Measurements from ENCODE around the gene BRAT1. TPM values are rescaled to one million over a fixed set of nuclear protein-coding genes. Genes with fewer than 3 reads are reported as not detected.

BRAT1 gene
- total RNA-seq, 2 experiments from 2014 or later: 24.1 to 24.5 TPM

DNA sequence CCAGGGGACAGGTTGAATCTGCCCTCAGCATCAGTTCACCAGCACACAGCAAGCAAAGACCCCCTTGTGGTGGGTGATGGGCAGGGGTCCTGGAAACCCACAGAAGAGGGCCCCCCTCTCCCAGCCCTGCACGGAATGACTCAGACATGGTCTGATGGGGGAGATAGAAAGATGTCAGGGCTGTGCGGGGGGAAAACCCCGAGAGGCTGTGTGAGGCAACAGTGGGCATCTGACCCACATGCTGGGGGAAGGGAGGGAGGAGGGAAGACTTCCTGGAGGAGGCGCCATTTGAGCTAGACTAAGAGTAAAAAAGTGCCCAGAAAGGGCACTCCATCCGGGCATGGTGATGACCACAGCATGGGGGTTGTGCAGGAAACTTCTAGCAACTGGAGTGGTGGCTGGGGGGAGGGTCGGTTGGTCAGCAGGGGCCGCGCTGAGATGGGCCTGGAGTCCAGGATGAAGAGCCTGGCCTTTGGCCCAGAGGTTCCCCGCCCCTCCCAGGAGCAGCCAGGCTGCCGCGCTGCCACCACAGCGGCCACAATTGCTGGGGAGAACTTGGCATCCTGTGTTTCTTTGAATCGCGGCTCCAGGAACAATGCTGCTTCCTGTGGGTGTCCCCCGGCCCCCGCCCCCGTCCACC lies 33.3 kb downstream of the BRAT1 start:
- intact Hi-C loops (cut with DNase I, micrococcal nuclease): loop anchor here (1.0 to 10.0 kb wide), 6 partner anchors 8 to 1287 kb away; partner anchors contain the start of genes GRIFIN (in 1 of the 2), SNX8 (in 1 of the 2), TTYH3 (in 1 of the 2) and UNCX (in 1 of the 2)
- H3K27ac Mint-ChIP-seq: peak overlapping the region; percentile 96
- peak overlapping the region; percentile 41 to 88 for H3K27ac ChIP-seq (ENCODE audit: low read depth in 1 of 2, low read length in 2 of 2)
- ChIA-PET POLR2A (interaction anchor here (0.7 to 12.9 kb wide), 5 partner anchors 9 to 109 kb away, joined by 3 to 218 read pairs (median 3); partner anchors contain the start of gene TTYH3), CTCF (interaction anchor here (1.5 to 1.8 kb wide), 2 partner anchors 8 to 53 kb away, joined by 5 to 6 read pairs; no protein-coding TSS in a partner anchor)
- peaks cover 71% of the 10 kb centered on the region for H3K4me1 ChIP-seq (ENCODE audit: insufficient read depth, low read length)
- no peaks in the 10 kb centered on the region for H3K9me3 ChIP-seq (ENCODE audit: control insufficient read depth in 1 of 2, insufficient read depth in 1 of 2, low read length in 2 of 2)
- H3K4me3 Mint-ChIP-seq: peak overlapping the region; percentile 95
- peaks cover 53% of the 10 kb centered on the region for H3K36me3 ChIP-seq (ENCODE audit: insufficient read depth, low read length)
- H3K4me3 ChIP-seq (ENCODE audit: low read length): peak overlapping the region; percentile 99
- DNase-seq: peak; percentile 39 to 92 (median 66)
- no peaks in the 10 kb centered on the region for H3K27me3 Mint-ChIP-seq
- H3K36me3 Mint-ChIP-seq (ENCODE audit: low read depth): peaks cover 46% of the 10 kb centered on the region
- no peaks in the 10 kb centered on the region for H3K9me3 Mint-ChIP-seq
- no peaks in the 10 kb centered on the region for H3K27me3 ChIP-seq (ENCODE audit: control insufficient read depth in 1 of 2, insufficient read depth in 2 of 2, low read length in 2 of 2)
- TF ChIP-seq, protein P1, sequence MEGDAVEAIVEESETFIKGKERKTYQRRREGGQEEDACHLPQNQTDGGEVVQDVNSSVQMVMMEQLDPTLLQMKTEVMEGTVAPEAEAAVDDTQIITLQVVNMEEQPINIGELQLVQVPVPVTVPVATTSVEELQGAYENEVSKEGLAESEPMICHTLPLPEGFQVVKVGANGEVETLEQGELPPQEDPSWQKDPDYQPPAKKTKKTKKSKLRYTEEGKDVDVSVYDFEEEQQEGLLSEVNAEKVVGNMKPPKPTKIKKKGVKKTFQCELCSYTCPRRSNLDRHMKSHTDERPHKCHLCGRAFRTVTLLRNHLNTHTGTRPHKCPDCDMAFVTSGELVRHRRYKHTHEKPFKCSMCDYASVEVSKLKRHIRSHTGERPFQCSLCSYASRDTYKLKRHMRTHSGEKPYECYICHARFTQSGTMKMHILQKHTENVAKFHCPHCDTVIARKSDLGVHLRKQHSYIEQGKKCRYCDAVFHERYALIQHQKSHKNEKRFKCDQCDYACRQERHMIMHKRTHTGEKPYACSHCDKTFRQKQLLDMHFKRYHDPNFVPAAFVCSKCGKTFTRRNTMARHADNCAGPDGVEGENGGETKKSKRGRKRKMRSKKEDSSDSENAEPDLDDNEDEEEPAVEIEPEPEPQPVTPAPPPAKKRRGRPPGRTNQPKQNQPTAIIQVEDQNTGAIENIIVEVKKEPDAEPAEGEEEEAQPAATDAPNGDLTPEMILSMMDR (IDR thresholded peaks at IDR 0.05): no peak
- peaks cover 52% of the 10 kb centered on the region for H3K4me1 Mint-ChIP-seq (ENCODE audit: low read depth)
- ATAC-seq (ENCODE audit: poor library complexity): peak; percentile 50

DNA sequence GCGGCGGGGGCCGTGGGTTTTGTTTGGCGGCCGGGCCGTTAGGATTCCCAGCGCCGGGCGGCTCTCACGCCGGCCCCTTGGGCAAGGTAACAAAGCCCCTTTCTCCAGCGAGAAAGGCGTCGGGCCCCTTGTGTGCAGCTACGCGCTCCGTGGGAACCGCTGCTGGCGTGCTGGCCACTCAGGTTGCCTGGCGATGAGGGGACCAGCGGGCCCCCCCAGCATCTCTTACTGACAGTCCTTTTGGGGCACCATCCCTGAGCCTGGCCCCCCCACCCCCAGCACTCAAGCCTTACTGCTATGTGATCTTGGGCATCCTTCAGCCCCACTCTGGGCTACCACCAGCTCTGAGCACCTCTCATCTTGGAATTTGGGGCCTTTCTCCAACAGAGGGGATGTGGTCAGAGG lies 34.0 kb downstream of the BRAT1 start:
- POLR2A ChIA-PET: interaction anchor here (1.2 to 12.9 kb wide), 3 partner anchors 7 to 11 kb away, joined by 5 to 218 read pairs (median 7); no protein-coding TSS in a partner anchor
- TF ChIP-seq, protein P1 (IDR thresholded peaks at IDR 0.05): no peak
- Mint-ChIP-seq H3K27me3 (no peaks in the 10 kb centered on the region), H3K9me3 (no peaks in the 10 kb centered on the region), H3K4me3 (peak overlapping the region; percentile 95), H3K36me3 (ENCODE audit: low read depth) (peaks cover 38% of the 10 kb centered on the region), H3K4me1 (ENCODE audit: low read depth) (peaks cover 45% of the 10 kb centered on the region), H3K27ac (peak overlapping the region; percentile 96)
- H3K27me3 ChIP-seq (ENCODE audit: control insufficient read depth in 1 of 2, insufficient read depth in 2 of 2, low read length in 2 of 2): no peaks in the 10 kb centered on the region
- no peaks in the 10 kb centered on the region for H3K9me3 ChIP-seq (ENCODE audit: control insufficient read depth in 1 of 2, insufficient read depth in 1 of 2, low read length in 2 of 2)
- H3K4me3 ChIP-seq (ENCODE audit: low read length): peak overlapping the region; percentile 99
- DNase-seq (peak in 1 of 14 experiments; percentile 37), ATAC-seq (ENCODE audit: poor library complexity) (no peak)
- CTCF ChIA-PET: interaction anchor here (1.0 to 1.8 kb wide), 2 partner anchors 9 to 12 kb away, joined by 3 to 6 read pairs; no protein-coding TSS in a partner anchor
- peaks cover 65% of the 10 kb centered on the region for H3K4me1 ChIP-seq (ENCODE audit: insufficient read depth, low read length)
- peaks cover 46% of the 10 kb centered on the region for H3K36me3 ChIP-seq (ENCODE audit: insufficient read depth, low read length)
- intact Hi-C loops (cut with DNase I, micrococcal nuclease): loop anchor here (5.0 to 10.0 kb wide), 4 partner anchors 44 to 1287 kb away; partner anchors contain the start of genes GRIFIN (in 1 of the 2), SNX8 (in 1 of the 2), TTYH3 (in 1 of the 2) and UNCX (in 1 of the 2)
- peak overlapping the region; percentile 41 to 88 for H3K27ac ChIP-seq (ENCODE audit: low read depth in 1 of 2, low read length in 2 of 2)

DNA sequence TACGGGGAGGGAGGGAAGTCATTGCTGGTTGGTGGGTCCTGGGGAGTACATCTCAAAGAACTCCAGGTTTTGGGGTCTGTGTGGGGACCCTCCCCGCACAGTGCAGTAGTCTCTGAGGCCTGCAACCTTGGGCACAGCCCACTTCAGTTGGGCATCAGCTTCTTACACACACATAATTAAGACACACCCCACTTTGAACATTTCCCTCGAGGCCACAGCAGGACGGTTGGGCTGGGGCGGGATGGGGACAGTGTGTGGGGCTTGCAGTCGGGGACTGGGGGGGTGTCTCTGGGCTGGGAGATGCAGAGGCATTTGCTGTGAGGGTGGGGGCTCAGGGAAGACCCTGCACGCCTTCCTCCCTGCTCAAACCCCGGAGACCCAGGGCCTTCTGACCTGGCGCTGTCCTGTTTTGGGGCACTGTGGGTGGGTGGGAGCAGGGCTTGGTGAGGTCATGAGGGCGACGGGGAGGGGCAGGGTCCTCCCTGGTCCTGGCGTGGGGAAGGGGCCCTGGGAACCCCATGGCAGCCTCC lies 34.5 kb downstream of the BRAT1 start:
- Histone ChIP-seq H3K27ac (ENCODE audit: low read depth in 1 of 2, low read length in 2 of 2) (peak overlapping the region; percentile 36 to 88), H3K27me3 (ENCODE audit: control insufficient read depth in 1 of 2, insufficient read depth in 2 of 2, low read length in 2 of 2) (no peaks in the 10 kb centered on the region), H3K4me3 (ENCODE audit: low read length) (peak overlapping the region; percentile 99), H3K4me1 (ENCODE audit: insufficient read depth, low read length) (peaks cover 64% of the 10 kb centered on the region), H3K36me3 (ENCODE audit: insufficient read depth, low read length) (peaks cover 40% of the 10 kb centered on the region), H3K9me3 (ENCODE audit: control insufficient read depth in 1 of 2, insufficient read depth in 1 of 2, low read length in 2 of 2) (no peaks in the 10 kb centered on the region)
- Mint-ChIP-seq H3K36me3 (ENCODE audit: low read depth) (peaks cover 33% of the 10 kb centered on the region), H3K27me3 (no peaks in the 10 kb centered on the region), H3K27ac (peak overlapping the region; percentile 84), H3K4me1 (ENCODE audit: low read depth) (peaks cover 40% of the 10 kb centered on the region), H3K9me3 (no peaks in the 10 kb centered on the region), H3K4me3 (peak overlapping the region; percentile 95)
- ATAC-seq (ENCODE audit: poor library complexity): no peak
- ChIA-PET POLR2A (interaction anchor here (0.8 to 12.9 kb wide), 4 partner anchors 8 to 46 kb away, joined by 4 to 218 read pairs (median 6); no protein-coding TSS in a partner anchor), CTCF (interaction anchor here (0.6 to 1.8 kb wide), 3 partner anchors 10 to 26 kb away, joined by 3 to 6 read pairs (median 3); no protein-coding TSS in a partner anchor)
- intact Hi-C loops (cut with DNase I, micrococcal nuclease): loop anchor here (5.0 to 10.0 kb wide), 4 partner anchors 44 to 1286 kb away; partner anchors contain the start of genes GRIFIN (in 1 of the 2), SNX8 (in 1 of the 2), TTYH3 (in 1 of the 2) and UNCX (in 1 of the 2)
- peak in 1 of 14 experiments; percentile 30 for DNase-seq
- TF ChIP-seq, protein P1 (IDR thresholded peaks at IDR 0.05): no peak

All from CD4-positive, alpha-beta T cell (primary cell).